ENCODE measurements around the gene LIN37.

The LIN37 gene

GRCh38 chr19:35748106-35749020, at the start of gene LIN37:
LIN37 (plus strand) TSS chr19:35748576; CDS start chr19:35748725, 149 bp downstream.
- ATAC-seq = peak; percentile 83
- peak; percentile 98 for DNase-seq

- ATAC-seq = peak; percentile 100
- peak; percentile 92 for DNase-seq
Observed at GRCh38 chr19:35702223-35703012, 46.0 kb upstream of the LIN37 start.

- ATAC-seq = no peak
Observed at GRCh38 chr19:35703343-35703742, 45.0 kb upstream of the LIN37 start.

GRCh38 chr19:35704218-35704617, 44.2 kb upstream of the LIN37 start, which contains the start of gene ZBTB32:
ZBTB32 (plus strand) TSS chr19:35704558; CDS start chr19:35714627, 10,069 bp downstream.
- DNase-seq = peak; percentile 30
- no peak for ATAC-seq

More at GRCh38 chr19:35703343-35703742, 45.0 kb upstream of the LIN37 start:
- DNase-seq = no peak

GRCh38 chr19:35708391-35708790, 40.0 kb upstream of the LIN37 start:
- no peak for DNase-seq
- no peak for ATAC-seq

GRCh38 chr19:35710784-35711723, 37.3 kb upstream of the LIN37 start:
- peak; percentile 81 for DNase-seq
- peak; percentile 65 for ATAC-seq

- ATAC-seq = peak; percentile 24
Observed at GRCh38 chr19:35712567-35713505, 35.5 kb upstream of the LIN37 start.

GRCh38 chr19:35713506-35713850, 34.9 kb upstream of the LIN37 start:
- ATAC-seq = no peak
- no peak for DNase-seq

More at GRCh38 chr19:35712567-35713505, 35.5 kb upstream of the LIN37 start:
- DNase-seq = peak; percentile 88

- no peak for DNase-seq
- ATAC-seq = no peak
Observed at GRCh38 chr19:35713904-35714495, 34.4 kb upstream of the LIN37 start.

- peak; percentile 52 for DNase-seq
- no peak for ATAC-seq
Observed at GRCh38 chr19:35714601-35715354, 33.6 kb upstream of the LIN37 start.

GRCh38 chr19:35715355-35715809, 33.0 kb upstream of the LIN37 start:
- ATAC-seq = no peak
- DNase-seq = no peak

- DNase-seq (no peak), ATAC-seq (no peak)
Observed at GRCh38 chr19:35715981-35716800, 32.2 kb upstream of the LIN37 start.

GRCh38 chr19:35716801-35717664, 31.3 kb upstream of the LIN37 start:
- ATAC-seq = peak; percentile 70
- DNase-seq = peak; percentile 88

- ATAC-seq (peak; percentile 6), DNase-seq (peak; percentile 95)
Observed at GRCh38 chr19:35717665-35718344, 30.6 kb upstream of the LIN37 start, which contains the start of gene KMT2B. KMT2B (plus strand) TSS chr19:35718003; CDS start chr19:35718019, 16 bp downstream.

- ATAC-seq (peak; percentile 5), DNase-seq (peak; percentile 76)
Observed at GRCh38 chr19:35718345-35719041, 29.9 kb upstream of the LIN37 start.

Data from stimulated activated naive CD8-positive, alpha-beta T cell treated with anti-CD3 and anti-CD28 coated beads, Interleukin-15, Interleukin-2, amounts not matched to agents 100 U/mL and 50 U/mL, for 24 hours (primary cell).